Testis (tissue), 3 donors: ENCODE data around the gene HSF2. TPM values are rescaled to one million over a fixed set of nuclear protein-coding genes. Genes with fewer than 3 reads are reported as not detected.

ENCODE experiments used
- DNase-seq: peaks from one replicate; pipeline ENCODE4 v3.0.0-alpha.2; 2019
- H3K27ac ChIP-seq, 2 donors: fragments of 200-600 bp; sonication (generic); one replicate each; pipeline ENCODE4 v1.5.1; 2019
- H3K27me3 ChIP-seq: fragments of 200-600 bp; sonication (generic); one replicate; pipeline ENCODE4 v1.5.1; 2019
- H3K36me3 ChIP-seq: fragments of 200-600 bp; sonication (generic); one replicate; pipeline ENCODE4 v1.5.1; 2017; ENCODE audit warnings: low read depth; ENCODE audit errors: missing control alignments
- H3K4me1 ChIP-seq: fragments of 200-600 bp; sonication (generic); one replicate; pipeline ENCODE4 v1.5.1; 2019
- H3K4me3 ChIP-seq, 2 donors: fragments of 200-600 bp; sonication (generic); one replicate each; pipeline ENCODE4 v1.5.1; 2017 to 2019
- H3K9me3 ChIP-seq: fragments of 200-600 bp; sonication (generic); one replicate; pipeline ENCODE4 v1.5.1; 2017
- POLR2A ChIP-seq: fragments of 450-650 bp; IDR thresholded peaks from one replicate; pipeline ENCODE4 v1.6.1; 2017; ENCODE audit warnings: antibody characterized with exemption, mild to moderate bottlenecking, moderate library complexity
- WGBS, 2 donors: methylation state at CpG; one replicate each; pipeline ENCODE4 v1.1.5; 2018; 5-methylcytosine and 5-hydroxymethylcytosine counted together
- intact Hi-C: fragments of 100-400 bp; cut with DNase I; formaldehyde crosslinking; loops from one replicate; pipeline ENCODE4 v1.15.1; 2023; ENCODE audit warnings: low total_unique reads
- polyA plus RNA-seq: library from polyadenylated mRNA; stranded (reverse); fragments of 350-450 nt; fragmentation: Illumina TruSeq; extraction: RNeasy Lipid Tissue Mini Kit (QIAGEN cat#74804); gene quantifications from one replicate; pipeline ENCODE4 v1.2.3, GENCODE V29; 2014; ENCODE audit warnings: low read depth, low replicate concordance; ENCODE audit not compliant: insufficient read depth
- total RNA-seq, 2 donors: library from RNA; depleted of rRNA; stranded (reverse); fragments of >200 nt; gene quantifications; one replicate each; pipeline ENCODE4 v1.2.3, GENCODE V29; 2016
- TF ChIP-seq, protein P1 (sequence below), 3 experiments: fragments of 450-650 bp in 2 of 3; fragments of 200-600 bp in 1 of 3; sonication (generic) in 1 of 3; IDR thresholded peaks; one replicate each; pipeline ENCODE4 v1.5.1; 2016 to 2019; ENCODE audit warnings: antibody characterized with exemption in 3 of 3, mild to moderate bottlenecking in 2 of 3, moderate library complexity in 1 of 3

HSF2 gene
- total and polyA plus RNA-seq, 3 donors from 2014 or later: 45.1 to 96.2 (median 96.1) TPM

DNA sequence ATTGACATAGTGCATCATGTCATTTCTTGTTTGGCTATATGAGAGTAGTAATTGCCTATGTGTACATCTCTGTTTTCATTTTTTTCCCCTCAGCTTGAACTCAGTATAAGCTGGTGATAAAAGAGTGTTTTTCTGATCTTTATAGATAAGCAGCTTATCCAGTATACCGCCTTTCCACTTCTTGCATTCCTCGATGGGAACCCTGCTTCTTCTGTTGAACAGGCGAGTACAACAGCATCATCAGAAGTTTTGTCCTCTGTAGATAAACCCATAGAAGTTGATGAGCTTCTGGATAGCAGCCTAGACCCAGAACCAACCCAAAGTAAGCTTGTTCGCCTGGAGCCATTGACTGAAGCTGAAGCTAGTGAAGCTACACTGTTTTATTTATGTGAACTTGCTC, 32.3 kb downstream of the HSF2 start:
- Histone ChIP-seq H3K36me3 (no peaks in the 10 kb centered on the region), H3K9me3 (no peaks in the 10 kb centered on the region), H3K4me1 (no peaks in the 10 kb centered on the region), H3K4me3 (no peak overlapping the region), H3K27me3 (no peaks in the 10 kb centered on the region), H3K27ac (no peak overlapping the region)
- no peak for TF ChIP-seq POLR2A
- TF ChIP-seq, protein P1, sequence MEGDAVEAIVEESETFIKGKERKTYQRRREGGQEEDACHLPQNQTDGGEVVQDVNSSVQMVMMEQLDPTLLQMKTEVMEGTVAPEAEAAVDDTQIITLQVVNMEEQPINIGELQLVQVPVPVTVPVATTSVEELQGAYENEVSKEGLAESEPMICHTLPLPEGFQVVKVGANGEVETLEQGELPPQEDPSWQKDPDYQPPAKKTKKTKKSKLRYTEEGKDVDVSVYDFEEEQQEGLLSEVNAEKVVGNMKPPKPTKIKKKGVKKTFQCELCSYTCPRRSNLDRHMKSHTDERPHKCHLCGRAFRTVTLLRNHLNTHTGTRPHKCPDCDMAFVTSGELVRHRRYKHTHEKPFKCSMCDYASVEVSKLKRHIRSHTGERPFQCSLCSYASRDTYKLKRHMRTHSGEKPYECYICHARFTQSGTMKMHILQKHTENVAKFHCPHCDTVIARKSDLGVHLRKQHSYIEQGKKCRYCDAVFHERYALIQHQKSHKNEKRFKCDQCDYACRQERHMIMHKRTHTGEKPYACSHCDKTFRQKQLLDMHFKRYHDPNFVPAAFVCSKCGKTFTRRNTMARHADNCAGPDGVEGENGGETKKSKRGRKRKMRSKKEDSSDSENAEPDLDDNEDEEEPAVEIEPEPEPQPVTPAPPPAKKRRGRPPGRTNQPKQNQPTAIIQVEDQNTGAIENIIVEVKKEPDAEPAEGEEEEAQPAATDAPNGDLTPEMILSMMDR (IDR thresholded peaks at IDR 0.05): no peak
- no peak for DNase-seq
- 96 to 98% methylated on average over 4 of the region's 4 CpGs for WGBS, 2 donors
- intact Hi-C loops: no loop called here

DNA sequence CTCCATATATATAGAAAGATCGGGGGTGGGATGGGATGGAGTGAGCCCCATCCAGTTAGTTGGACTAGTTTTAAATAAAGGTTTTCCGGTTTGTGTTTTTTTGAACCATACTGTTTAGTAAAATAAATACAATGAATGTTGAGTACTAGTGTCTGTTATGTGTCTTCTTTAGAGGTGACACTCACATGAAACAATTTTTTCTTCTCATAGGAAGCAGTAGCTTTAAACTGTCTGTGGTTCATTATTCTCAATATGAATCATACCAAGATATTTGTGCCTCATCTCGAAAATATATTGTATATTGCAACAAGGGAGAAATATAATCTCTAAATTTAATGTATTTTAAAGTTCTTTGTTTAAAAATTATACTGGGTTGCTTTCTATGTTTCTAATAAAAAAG, 33.4 kb downstream of the HSF2 start:
- Histone ChIP-seq H3K36me3 (no peaks in the 10 kb centered on the region), H3K27ac (no peak overlapping the region), H3K4me1 (no peaks in the 10 kb centered on the region), H3K4me3 (no peak overlapping the region), H3K27me3 (no peaks in the 10 kb centered on the region), H3K9me3 (no peaks in the 10 kb centered on the region)
- no peak for DNase-seq
- WGBS, 2 donors: 94 to 97% methylated on average over 3 of the region's 3 CpGs
- intact Hi-C loops: no loop called here
- TF ChIP-seq POLR2A: no peak
- TF ChIP-seq, protein P1 (IDR thresholded peaks at IDR 0.05): no peak

GRCh38 chr6:122438975-122439374, 39.5 kb downstream of the HSF2 start:
- H3K27ac ChIP-seq: no peak overlapping the region
- intact Hi-C loops: no loop called here
- no peaks in the 10 kb centered on the region for H3K4me1 ChIP-seq
- H3K36me3 ChIP-seq: no peaks in the 10 kb centered on the region
- H3K4me3 ChIP-seq: no peak overlapping the region
- no peaks in the 10 kb centered on the region for H3K9me3 ChIP-seq
- DNase-seq: no peak
- no peak for TF ChIP-seq POLR2A
- TF ChIP-seq, protein P1 (IDR thresholded peaks at IDR 0.05): no peak
- 74 to 92% methylated on average over 1 of the region's 1 CpG for WGBS, 2 donors
- H3K27me3 ChIP-seq: no peaks in the 10 kb centered on the region

DNA sequence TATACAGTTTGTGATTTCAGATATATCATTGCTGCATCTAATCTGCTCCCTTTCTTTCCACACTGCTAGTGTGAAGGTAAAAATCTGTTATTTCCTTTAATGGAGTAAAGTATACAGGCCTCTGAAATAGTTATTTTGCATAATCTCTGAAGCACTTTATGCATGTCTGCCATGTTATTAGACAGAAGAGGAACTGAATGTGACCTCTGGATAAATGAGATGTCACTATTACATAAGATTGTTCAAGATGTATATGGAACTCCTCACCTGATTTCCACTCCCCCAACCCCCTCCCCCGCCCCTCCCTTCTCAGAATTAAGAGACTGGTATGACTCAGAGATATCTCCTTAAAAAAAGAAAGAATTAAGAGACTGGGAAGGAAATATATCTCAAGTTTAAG, 45.8 kb downstream of the HSF2 start:
- intact Hi-C loops: no loop called here
- Histone ChIP-seq H3K36me3 (no peaks in the 10 kb centered on the region), H3K9me3 (no peaks in the 10 kb centered on the region), H3K27ac (no peak overlapping the region), H3K4me1 (no peaks in the 10 kb centered on the region), H3K4me3 (no peak overlapping the region), H3K27me3 (no peaks in the 10 kb centered on the region)
- no peak for DNase-seq
- TF ChIP-seq, protein P1 (IDR thresholded peaks at IDR 0.05): no peak
- TF ChIP-seq POLR2A: no peak
- 100% methylated on average over 1 of the region's 1 CpG for WGBS, 2 donors

DNA sequence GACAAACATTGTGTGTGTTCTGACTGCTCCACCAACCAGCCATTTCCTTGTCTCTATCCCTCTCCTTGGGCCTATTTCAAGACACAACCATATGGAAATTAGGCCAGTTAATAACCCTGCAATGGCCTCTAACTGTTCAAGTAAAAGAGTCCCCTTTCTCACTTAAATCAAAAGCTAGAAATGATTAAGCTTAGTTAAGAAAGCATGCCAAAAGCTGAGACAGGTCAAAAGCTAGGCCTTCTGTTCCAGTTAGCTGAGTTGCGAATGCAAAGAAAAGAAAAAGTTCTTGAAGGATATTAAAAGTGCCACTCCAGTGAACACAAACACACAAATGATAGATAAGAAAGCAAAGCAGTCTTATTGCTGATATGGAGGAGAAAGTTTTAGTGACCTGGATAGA, 49.6 kb downstream of the HSF2 start:
- DNase-seq: no peak
- H3K9me3 ChIP-seq: no peaks in the 10 kb centered on the region
- H3K27ac ChIP-seq: no peak overlapping the region
- WGBS, 2 donors: 68 to 82% methylated on average over 1 of the region's 1 CpG
- no peaks in the 10 kb centered on the region for H3K4me1 ChIP-seq
- no peaks in the 10 kb centered on the region for H3K27me3 ChIP-seq
- H3K4me3 ChIP-seq: no peak overlapping the region
- TF ChIP-seq POLR2A: no peak
- TF ChIP-seq, protein P1 (IDR thresholded peaks at IDR 0.05): no peak
- intact Hi-C loops: no loop called here
- H3K36me3 ChIP-seq: no peaks in the 10 kb centered on the region
